AG08396 (cell line): Measurements from ENCODE around the gene RCN2.

Experiments used
- DNase-seq: peaks from one replicate; pipeline ENCODE4 v3.0.0; 2012; ENCODE audit warnings: low spot score, mixed read lengths

The RCN2 gene

GRCh38 chr15:76973906-76974305 lies 42.4 kb downstream of the RCN2 start:
- DNase-seq, result no peak

GRCh38 chr15:76974456-76975036 lies 43.0 kb downstream of the RCN2 start:
- DNase-seq, result no peak

- no peak for DNase-seq
Observed at GRCh38 chr15:76976141-76976540, 44.6 kb downstream of the RCN2 start.

- no peak for DNase-seq
Observed at GRCh38 chr15:76976572-76977270, 45.2 kb downstream of the RCN2 start.

GRCh38 chr15:76978522-76979330 lies 47.2 kb downstream of the RCN2 start:
- DNase-seq, result no peak

GRCh38 chr15:76979331-76979925 lies 47.9 kb downstream of the RCN2 start:
- DNase-seq, result peak; percentile 54

- DNase-seq, result no peak
Observed at GRCh38 chr15:76979996-76980520, 48.5 kb downstream of the RCN2 start.

GRCh38 chr15:76982356-76982755 lies 50.8 kb downstream of the RCN2 start:
- no peak for DNase-seq

GRCh38 chr15:76982756-76983155 lies 51.2 kb downstream of the RCN2 start:
- DNase-seq, result no peak

GRCh38 chr15:76983590-76984375 lies 52.2 kb downstream of the RCN2 start:
- DNase-seq, result no peak

GRCh38 chr15:76986743-76987142 lies 55.2 kb downstream of the RCN2 start:
- DNase-seq, result no peak

GRCh38 chr15:76987276-76987675 lies 55.7 kb downstream of the RCN2 start:
- DNase-seq, result no peak

GRCh38 chr15:76987896-76988860 lies 56.6 kb downstream of the RCN2 start:
- no peak for DNase-seq

- no peak for DNase-seq
Observed at GRCh38 chr15:76988867-76989780, 57.6 kb downstream of the RCN2 start.

- DNase-seq, result no peak
Observed at GRCh38 chr15:76991048-76991447, 59.5 kb downstream of the RCN2 start.

- no peak for DNase-seq
Observed at GRCh38 chr15:76991741-76992645, 60.4 kb downstream of the RCN2 start.

- no peak for DNase-seq
Observed at GRCh38 chr15:76993114-76993725, 61.7 kb downstream of the RCN2 start.

- no peak for DNase-seq
Observed at GRCh38 chr15:76994001-76994400, 62.5 kb downstream of the RCN2 start.
